Measurements from ENCODE around the gene MAOA. TPM values are rescaled to one million over a fixed set of nuclear protein-coding genes. Genes with fewer than 3 reads are reported as not detected.

MAOA gene
- total RNA-seq, 1 donor from 2014 or later: 1.6 TPM

DNA sequence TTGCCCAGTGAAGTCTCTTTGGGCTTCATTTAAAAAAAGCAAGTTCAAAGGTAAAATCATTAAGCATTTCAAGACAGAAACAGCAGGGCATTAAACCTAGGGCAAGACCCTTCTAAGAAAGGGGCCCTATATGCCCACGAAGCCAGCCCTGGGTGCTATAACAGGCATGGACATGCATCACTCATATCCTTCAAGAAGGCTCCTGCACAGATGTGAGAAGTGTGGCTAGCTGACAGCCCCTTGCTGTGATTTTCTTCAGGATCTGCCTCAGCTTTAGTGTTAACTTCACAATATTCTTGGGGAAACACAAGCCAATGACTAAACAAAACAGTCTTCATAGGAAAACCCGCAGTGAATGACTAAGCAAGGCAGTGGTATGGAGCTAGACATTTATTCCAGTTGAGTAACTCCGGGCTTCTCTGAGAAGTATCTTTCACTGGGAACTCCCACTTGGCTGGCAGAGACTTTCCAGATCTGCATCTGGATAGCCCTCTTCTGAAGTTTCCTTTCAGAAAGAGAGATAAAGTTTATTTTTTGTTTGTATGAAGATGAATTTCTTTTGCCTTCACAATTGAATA is 11.9 kb upstream of the MAOA start:
- TF ChIP-seq, protein P1, sequence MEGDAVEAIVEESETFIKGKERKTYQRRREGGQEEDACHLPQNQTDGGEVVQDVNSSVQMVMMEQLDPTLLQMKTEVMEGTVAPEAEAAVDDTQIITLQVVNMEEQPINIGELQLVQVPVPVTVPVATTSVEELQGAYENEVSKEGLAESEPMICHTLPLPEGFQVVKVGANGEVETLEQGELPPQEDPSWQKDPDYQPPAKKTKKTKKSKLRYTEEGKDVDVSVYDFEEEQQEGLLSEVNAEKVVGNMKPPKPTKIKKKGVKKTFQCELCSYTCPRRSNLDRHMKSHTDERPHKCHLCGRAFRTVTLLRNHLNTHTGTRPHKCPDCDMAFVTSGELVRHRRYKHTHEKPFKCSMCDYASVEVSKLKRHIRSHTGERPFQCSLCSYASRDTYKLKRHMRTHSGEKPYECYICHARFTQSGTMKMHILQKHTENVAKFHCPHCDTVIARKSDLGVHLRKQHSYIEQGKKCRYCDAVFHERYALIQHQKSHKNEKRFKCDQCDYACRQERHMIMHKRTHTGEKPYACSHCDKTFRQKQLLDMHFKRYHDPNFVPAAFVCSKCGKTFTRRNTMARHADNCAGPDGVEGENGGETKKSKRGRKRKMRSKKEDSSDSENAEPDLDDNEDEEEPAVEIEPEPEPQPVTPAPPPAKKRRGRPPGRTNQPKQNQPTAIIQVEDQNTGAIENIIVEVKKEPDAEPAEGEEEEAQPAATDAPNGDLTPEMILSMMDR (IDR thresholded peaks at IDR 0.05; ENCODE audit: unreplicated experiment): no peak
- Mint-ChIP-seq H3K4me1 (ENCODE audit: unreplicated experiment) (no peaks in the 10 kb centered on the region), H3K27ac (ENCODE audit: unreplicated experiment) (no peak overlapping the region)

GRCh38 chrX:43646800-43647199 is 9.3 kb upstream of the MAOA start:
- no peak for DNase-seq (ENCODE audit: low spot score)
- no peak overlapping the region for H3K4me3 Mint-ChIP-seq (ENCODE audit: unreplicated experiment)
- TF ChIP-seq, protein P1 (IDR thresholded peaks at IDR 0.05; ENCODE audit: unreplicated experiment): no peak
- no peaks in the 10 kb centered on the region for H3K27me3 Mint-ChIP-seq (ENCODE audit: unreplicated experiment)
- no peaks in the 10 kb centered on the region for H3K9me3 Mint-ChIP-seq (ENCODE audit: unreplicated experiment)
- H3K27ac Mint-ChIP-seq (ENCODE audit: unreplicated experiment): no peak overlapping the region
- H3K36me3 Mint-ChIP-seq (ENCODE audit: low read depth, unreplicated experiment): no peaks in the 10 kb centered on the region
- no peaks in the 10 kb centered on the region for H3K4me1 Mint-ChIP-seq (ENCODE audit: unreplicated experiment)

More for the DNA sequence above, 11.9 kb upstream of the MAOA start:
- H3K9me3 Mint-ChIP-seq (ENCODE audit: unreplicated experiment): no peaks in the 10 kb centered on the region
- H3K36me3 Mint-ChIP-seq (ENCODE audit: low read depth, unreplicated experiment): no peaks in the 10 kb centered on the region
- no peak overlapping the region for H3K4me3 Mint-ChIP-seq (ENCODE audit: unreplicated experiment)
- H3K27me3 Mint-ChIP-seq (ENCODE audit: unreplicated experiment): no peaks in the 10 kb centered on the region
- DNase-seq (ENCODE audit: low spot score): no peak

- no peaks in the 10 kb centered on the region for H3K4me1 Mint-ChIP-seq (ENCODE audit: unreplicated experiment)
- H3K9me3 Mint-ChIP-seq (ENCODE audit: unreplicated experiment): no peaks in the 10 kb centered on the region
- H3K36me3 Mint-ChIP-seq (ENCODE audit: low read depth, unreplicated experiment): no peaks in the 10 kb centered on the region
- TF ChIP-seq, protein P1 (IDR thresholded peaks at IDR 0.05; ENCODE audit: unreplicated experiment): no peak
- H3K4me3 Mint-ChIP-seq (ENCODE audit: unreplicated experiment): peak overlapping the region; percentile 86
- peak overlapping the region; percentile 96 for H3K27ac Mint-ChIP-seq (ENCODE audit: unreplicated experiment)
- peaks cover 2% of the 10 kb centered on the region for H3K27me3 Mint-ChIP-seq (ENCODE audit: unreplicated experiment)
- DNase-seq (ENCODE audit: low spot score): peak; percentile 80
These were observed 1.5 kb upstream of the MAOA start for GRCh38 chrX:43654431-43655150.

- Mint-ChIP-seq H3K27me3 (ENCODE audit: unreplicated experiment) (peaks cover 2% of the 10 kb centered on the region), H3K9me3 (ENCODE audit: unreplicated experiment) (no peaks in the 10 kb centered on the region), H3K4me3 (ENCODE audit: unreplicated experiment) (peak overlapping the region; percentile 90), H3K27ac (ENCODE audit: unreplicated experiment) (no peak overlapping the region), H3K36me3 (ENCODE audit: low read depth, unreplicated experiment) (no peaks in the 10 kb centered on the region), H3K4me1 (ENCODE audit: unreplicated experiment) (no peaks in the 10 kb centered on the region)
- DNase-seq (ENCODE audit: low spot score): peak; percentile 19
- TF ChIP-seq, protein P1 (IDR thresholded peaks at IDR 0.05; ENCODE audit: unreplicated experiment): no peak
These were observed 721 bp upstream of the MAOA start for GRCh38 chrX:43655151-43656004.
